Endothelial cell of umbilical vein (primary cell): ENCODE data around the gene ESF1. TPM values are rescaled to one million over a fixed set of nuclear protein-coding genes. Genes with fewer than 3 reads are reported as not detected.

Experiments
- BruUV-seq: library from RNA; stranded (reverse); fragments of 400-500 nt; replicated peaks from 2 replicates; lab custom pipeline; 2021; lab: Mats Ljungman, UMichigan
- CTCF ChIA-PET: fragments of 300-600, 350-600 bp; sonication (Branson Sonifier 250); formaldehyde crosslinking; loops from one replicate; lab custom pipeline; 2021; ENCODE audit warnings: antibody characterized with exemption, inconsistent platforms; lab: Charles Lee
- POLR2A ChIA-PET: fragments of 300-600, 350-600 bp; sonication (Branson Sonifier 250); formaldehyde crosslinking; loops from one replicate; lab custom pipeline; 2021; ENCODE audit warnings: antibody characterized with exemption, inconsistent platforms; lab: Charles Lee
- DNase-seq: peaks from one replicate; pipeline ENCODE4 v3.0.0-alpha.2; 2011; ENCODE audit warnings: low read depth, low spot score
- FAIRE-seq: peaks from 2 replicates; lab custom pipeline; 2011; peaks lifted over from hg19 to GRCh38; lab: Jason Lieb, UNC
- H2AFZ ChIP-seq: 2 replicates; pipeline ENCODE4 v1.6.0; 2012; ENCODE audit warnings: low read depth, low read length, control low read depth, inconsistent platforms
- H3K27ac ChIP-seq: 2 replicates; pipeline ENCODE4 v1.5.1; 2011; ENCODE audit warnings: low read depth, mild to moderate bottlenecking, control low read depth, low read length, moderate library complexity; ENCODE audit not compliant: insufficient read depth
- H3K27me3 ChIP-seq, 2 experiments: 2 replicates each; pipeline versions ENCODE4 v1.6.0 to v1.6.1; 2011; ENCODE audit warnings: low read length in 2 of 2, mixed read lengths in 1 of 2; ENCODE audit not compliant: control insufficient read depth in 2 of 2, insufficient read depth in 2 of 2
- H3K36me3 ChIP-seq, 2 experiments: 2 replicates in 1 of 2; 3 replicates in 1 of 2; pipeline ENCODE4 v1.5.1; 2011; ENCODE audit warnings: low read length in 2 of 2, mild to moderate bottlenecking in 1 of 2, moderate library complexity in 1 of 2; ENCODE audit not compliant: control insufficient read depth in 2 of 2, insufficient read depth in 2 of 2; ENCODE audit errors: extremely low read depth in 1 of 2
- H3K4me1 ChIP-seq: 3 replicates; pipeline ENCODE4 v1.5.1; 2011; ENCODE audit warnings: mild to moderate bottlenecking, low read length; ENCODE audit not compliant: control insufficient read depth, insufficient read depth; ENCODE audit errors: extremely low read depth
- H3K4me2 ChIP-seq: 2 replicates; pipeline ENCODE4 v1.6.1; 2011; ENCODE audit warnings: low read length, control low read depth, mixed read lengths; ENCODE audit not compliant: insufficient read depth
- H3K4me3 ChIP-seq, 3 experiments: fragments of 200-600 bp in 1 of 3; sonication (generic), shearing (Covaris generic) in 1 of 3; replicated peaks in 1 of 3; 2 replicates each; pipeline ENCODE4 v1.5.1; 2011 to 2016; ENCODE audit warnings: control low read depth in 3 of 3, low read length in 3 of 3, mild to moderate bottlenecking in 2 of 3, inconsistent platforms in 1 of 3, low read depth in 1 of 3, moderate library complexity in 1 of 3; ENCODE audit not compliant: insufficient read depth in 1 of 3
- H3K79me2 ChIP-seq: 2 replicates; pipeline ENCODE4 v1.6.0; 2012; ENCODE audit warnings: low read length, inconsistent platforms; ENCODE audit not compliant: control insufficient read depth, insufficient read depth
- H3K9ac ChIP-seq: replicated peaks from 2 replicates; pipeline ENCODE3; 2011; ENCODE audit warnings: low read length, control low read depth; ENCODE audit not compliant: insufficient read depth; ENCODE audit errors: extremely low read depth
- H3K9me1 ChIP-seq: replicated peaks from 3 replicates; pipeline ENCODE4 v1.6.0; 2011; ENCODE audit warnings: mild to moderate bottlenecking, low read length; ENCODE audit not compliant: control insufficient read depth, insufficient read depth; ENCODE audit errors: extremely low read depth
- H3K9me3 ChIP-seq: replicated peaks from 2 replicates; pipeline ENCODE4 v1.5.1; 2012; ENCODE audit warnings: low read length, inconsistent platforms; ENCODE audit not compliant: control insufficient read depth, insufficient read depth
- H4K20me1 ChIP-seq: replicated peaks from 2 replicates; pipeline ENCODE3; 2011; ENCODE audit warnings: mild to moderate bottlenecking, low read length; ENCODE audit not compliant: control insufficient read depth, insufficient read depth; ENCODE audit errors: extremely low read depth
- CTCF ChIP-seq, 2 donors: IDR thresholded peaks; 1 replicate in 1 of 2; 2 replicates in 1 of 2; pipeline ENCODE4 v1.5.1; 2011; ENCODE audit warnings: low read length in 2 of 2, mild to moderate bottlenecking in 2 of 2, moderate library complexity in 2 of 2, control low read depth in 1 of 2, inconsistent platforms in 1 of 2, low read depth in 1 of 2; ENCODE audit not compliant: insufficient read depth in 1 of 2; ENCODE audit errors: extremely low read depth in 1 of 2
- FOS ChIP-seq: IDR thresholded peaks from 2 replicates; pipeline ENCODE4 v1.6.1; 2011; ENCODE audit warnings: mild to moderate bottlenecking, low read length, moderate library complexity, borderline replicate concordance; ENCODE audit not compliant: insufficient read depth
- GATA2 ChIP-seq: IDR thresholded peaks from 2 replicates; pipeline ENCODE4 v1.7.0; 2011; ENCODE audit warnings: low read depth, mild to moderate bottlenecking, moderate library complexity, mixed read lengths, low read length; ENCODE audit not compliant: insufficient read length, insufficient read depth
- JUN ChIP-seq: IDR thresholded peaks from 2 replicates; pipeline ENCODE4 v1.6.1; 2011; ENCODE audit warnings: borderline replicate concordance, low read depth; ENCODE audit not compliant: insufficient read length, insufficient read depth
- MYC ChIP-seq: IDR thresholded peaks from one replicate; pipeline ENCODE4 v1.6.1; 2011; ENCODE audit warnings: mild to moderate bottlenecking, low read depth, low read length
- POLR2A ChIP-seq: IDR thresholded peaks from 2 replicates; pipeline ENCODE4 v1.6.1; 2012; ENCODE audit warnings: low read depth, mild to moderate bottlenecking, control low read depth, low read length
- POLR2AphosphoS5 ChIP-seq: IDR thresholded peaks from 2 replicates; pipeline ENCODE4 v1.6.1; 2012; ENCODE audit warnings: low read depth, mild to moderate bottlenecking, control low read depth, low read length, moderate library complexity; ENCODE audit not compliant: insufficient read depth
- dilution Hi-C: fragments of 300-500 bp; cut with MboI; formaldehyde crosslinking; loops from one replicate; pipeline ENCODE4 v1.15.0; 2019; ENCODE audit warnings: low sequenced_read_pairs; ENCODE audit not compliant: extremely low pct_ligation_motif_present
- intact Hi-C: fragments of 100-400 bp; cut with micrococcal nuclease; formaldehyde crosslinking; loops from one replicate; pipeline ENCODE4 v1.10.0; 2022
- polyA plus RNA-seq, 4 experiments: library from polyadenylated mRNA; depleted of rRNA in 3 of 4; stranded (reverse) in 3 of 4; unstranded in 1 of 4; fragments of >200 nt; gene quantifications; 2 replicates each; pipeline versions ENCODE4 v1.2.1 to v1.2.3, GENCODE V29; 2011 to 2012; ENCODE audit warnings: missing spikeins in 1 of 4
- total RNA-seq: library from RNA; stranded (reverse); gene quantifications from 2 replicates; pipeline ENCODE4 v1.2.3, GENCODE V29; 2021
- TF ChIP-seq, protein P1 (sequence below): IDR thresholded peaks from 2 replicates; pipeline ENCODE4 v1.6.1; 2011; ENCODE audit not compliant: insufficient read depth, insufficient read length

ESF1 gene
- total and polyA plus RNA-seq, 2 donors (not counting 3 experiments of a cell fraction or from before 2014, with no cell fraction given) = 0.72 to 15.5 TPM

- no peak overlapping the region for H3K9ac ChIP-seq
- DNase-seq (no peak), FAIRE-seq (no peak)
- H3K9me1 ChIP-seq = no peaks in the 10 kb centered on the region
- no peaks in the 10 kb centered on the region for H3K9me3 ChIP-seq
- no peak overlapping the region for H2AFZ ChIP-seq
- peaks cover 2 to 4% of the 10 kb centered on the region in 2 experiments for H3K27me3 ChIP-seq
- dilution Hi-C loops (no loop called here), intact Hi-C loops (no loop called here)
- no peaks in the 10 kb centered on the region for H4K20me1 ChIP-seq
- ChIA-PET CTCF (interaction anchor here (1.3 to 2.1 kb wide), 2 partner anchors 9 to 229 kb away, joined by 4 to 8 read pairs; no protein-coding TSS in a partner anchor), POLR2A (no interaction called here)
- no peak overlapping the region for H3K27ac ChIP-seq
- BruUV-seq = no TSS peak
- H3K4me1 ChIP-seq = no peaks in the 10 kb centered on the region
- H3K4me3 ChIP-seq = no peak overlapping the region
- no peaks in the 10 kb centered on the region for H3K79me2 ChIP-seq
- TF ChIP-seq MYC = no peak
- no peak for TF ChIP-seq FOS
- no peak for TF ChIP-seq GATA2
- no peak for TF ChIP-seq POLR2A
- TF ChIP-seq JUN = no peak
- TF ChIP-seq, protein P1, sequence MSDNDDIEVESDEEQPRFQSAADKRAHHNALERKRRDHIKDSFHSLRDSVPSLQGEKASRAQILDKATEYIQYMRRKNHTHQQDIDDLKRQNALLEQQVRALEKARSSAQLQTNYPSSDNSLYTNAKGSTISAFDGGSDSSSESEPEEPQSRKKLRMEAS = no peak
- TF ChIP-seq POLR2AphosphoS5 = no peak
- no peak for TF ChIP-seq CTCF (IDR thresholded peaks at IDR 0.05; ENCODE audit: extremely low read depth in 1 of 2, insufficient read depth in 1 of 2, low read depth in 1 of 2, low read length in 2 of 2)
- H3K36me3 ChIP-seq = no peaks in the 10 kb centered on the region
- no peak overlapping the region for H3K4me2 ChIP-seq
These were observed 40.7 kb upstream of the ESF1 start for GRCh38 chr20:13825465-13825864.
